Non-pigmented ciliary epithelial cell (primary cell): Measurements from ENCODE around the gene COX8A.
"Not testable (repeated sequence)": the region's sequence is repeated elsewhere in the genome, so short reads cannot be mapped to it uniquely, and the experiment has no call there.

ENCODE experiments used
- DNase-seq: peaks from one replicate; pipeline ENCODE4 v3.0.0-alpha.2; 2010; ENCODE audit warnings: low read depth

Gene COX8A

DNA sequence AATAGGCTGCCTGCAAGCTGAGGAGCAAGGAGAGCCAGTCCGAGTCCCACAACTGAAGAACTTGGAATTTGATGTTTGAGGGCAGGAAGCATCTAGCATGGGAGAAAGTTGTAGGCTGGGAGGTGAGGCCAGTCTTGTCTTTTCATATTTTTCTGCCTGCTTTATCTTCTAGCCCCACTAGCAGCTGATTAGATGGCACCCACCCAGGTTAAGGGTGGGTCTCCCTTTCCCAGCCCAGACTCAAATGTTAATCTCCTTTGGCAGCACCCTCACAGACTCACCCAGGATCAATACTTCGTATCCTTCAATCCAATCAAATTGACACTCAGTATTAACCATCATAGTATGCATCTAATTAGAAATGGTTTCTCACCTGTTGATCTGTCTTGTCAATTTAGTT lies 5.0 kb upstream of the COX8A start:
- DNase-seq = no peak

GRCh38 chr11:63970902-63971301 lies 3.5 kb upstream of the COX8A start:
- DNase-seq = no peak

- DNase-seq = not testable (repeated sequence)
Observed at GRCh38 chr11:63973912-63974258, 535 bp upstream of the COX8A start.

DNA sequence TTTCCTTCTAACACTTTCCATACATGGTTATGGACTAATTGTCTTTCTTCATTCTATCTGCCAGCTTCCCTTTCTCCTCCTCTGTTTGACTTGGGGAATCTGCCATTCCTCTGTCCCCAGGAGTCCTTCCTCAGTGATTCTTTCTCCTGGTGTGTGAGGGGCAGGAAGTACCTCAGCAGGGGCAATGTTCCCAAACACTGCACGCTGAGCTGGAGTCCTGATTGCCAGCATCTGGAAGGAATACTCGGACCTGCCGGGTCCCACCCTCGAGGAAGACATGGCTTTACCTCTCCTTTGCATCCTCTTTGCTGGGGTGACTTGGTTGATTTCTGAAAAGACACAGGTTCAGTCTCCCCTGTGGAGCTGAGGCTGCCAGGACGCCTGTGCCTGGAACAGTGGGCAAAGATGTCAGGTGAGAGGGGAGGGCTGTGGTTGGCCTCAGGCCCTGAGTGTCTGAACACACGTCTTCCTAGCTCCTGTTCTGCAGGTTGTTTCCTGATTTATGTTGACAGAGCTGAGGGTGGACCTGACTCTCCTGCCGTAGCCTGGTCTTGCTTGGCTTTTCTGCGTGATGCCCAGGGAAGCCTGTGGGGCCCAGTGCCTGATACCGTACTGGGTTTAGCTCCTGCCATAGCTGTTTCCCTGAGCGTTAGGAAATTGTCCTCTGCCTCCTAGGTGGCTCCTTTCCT lies 4.3 kb downstream of the COX8A start:
- DNase-seq = no peak

DNA sequence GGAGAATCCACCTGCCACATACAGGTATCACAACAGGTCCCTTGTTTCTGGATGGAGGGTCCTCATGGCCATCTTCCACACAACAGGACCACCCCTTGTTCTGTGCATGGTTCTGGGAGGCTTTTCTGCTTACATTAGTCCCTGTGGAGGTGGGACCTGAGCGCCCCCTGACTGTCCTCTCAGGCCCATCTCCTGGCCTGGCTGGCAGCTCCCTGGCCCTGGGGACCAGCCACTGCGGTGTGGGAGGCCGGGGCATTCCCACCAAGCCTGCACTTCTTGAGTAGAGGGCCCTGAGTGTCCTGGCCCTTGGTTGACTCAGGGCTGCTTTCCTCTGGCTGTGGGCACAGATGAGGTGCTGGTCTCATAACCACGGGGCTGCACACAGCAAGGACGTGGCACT lies 5.0 kb downstream of the COX8A start:
- no peak for DNase-seq

DNA sequence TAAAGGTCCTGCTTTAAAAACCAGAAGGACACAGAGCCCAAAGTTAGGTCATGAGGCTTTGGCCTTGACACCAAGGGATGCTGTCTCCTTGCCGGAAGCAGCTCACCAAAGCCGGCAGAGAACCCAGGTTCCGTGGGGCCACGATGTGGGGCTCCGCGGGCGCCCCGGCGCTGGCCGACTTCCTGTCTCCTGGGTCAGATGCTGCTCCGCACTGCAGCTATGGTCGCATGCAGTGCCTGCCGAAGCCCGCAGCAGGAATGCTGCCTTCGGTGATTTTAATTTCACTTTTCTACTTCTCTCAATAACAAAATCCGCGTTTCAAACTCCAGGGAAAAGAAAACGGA lies 11.4 kb downstream of the COX8A start:
- no peak for DNase-seq

GRCh38 chr11:63986156-63986931 lies 11.9 kb downstream of the COX8A start, which contains the start of gene OTUB1:
TSS of gene OTUB1 (plus strand) at chr11:63986438. CDS start at chr11:63986457, 19 bp downstream.
- peak; percentile 52 for DNase-seq

GRCh38 chr11:63986932-63987513 lies 12.6 kb downstream of the COX8A start:
- DNase-seq = no peak

DNA sequence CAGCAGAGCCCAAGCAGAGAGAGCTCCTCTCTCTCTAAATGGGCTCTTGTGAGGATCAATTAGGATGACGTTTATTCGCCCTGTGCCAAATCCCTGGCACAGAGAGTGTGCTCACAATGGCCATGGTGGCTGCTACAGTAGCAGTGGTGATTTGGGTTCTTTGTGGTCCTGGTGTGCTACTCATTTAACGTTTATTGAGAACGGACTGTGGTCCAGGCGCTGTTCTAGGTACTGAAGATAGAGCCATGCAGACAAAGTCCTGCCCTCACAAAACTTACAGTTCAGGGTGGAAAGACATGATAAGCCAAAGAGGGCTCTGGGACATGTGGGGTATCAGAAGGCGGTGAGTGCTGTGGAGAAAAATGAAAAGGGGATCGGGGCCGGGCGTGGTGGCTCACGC lies 17.1 kb downstream of the COX8A start:
- no peak for DNase-seq

- no peak for DNase-seq
Observed at GRCh38 chr11:63993100-63993499, 18.7 kb downstream of the COX8A start.

DNA sequence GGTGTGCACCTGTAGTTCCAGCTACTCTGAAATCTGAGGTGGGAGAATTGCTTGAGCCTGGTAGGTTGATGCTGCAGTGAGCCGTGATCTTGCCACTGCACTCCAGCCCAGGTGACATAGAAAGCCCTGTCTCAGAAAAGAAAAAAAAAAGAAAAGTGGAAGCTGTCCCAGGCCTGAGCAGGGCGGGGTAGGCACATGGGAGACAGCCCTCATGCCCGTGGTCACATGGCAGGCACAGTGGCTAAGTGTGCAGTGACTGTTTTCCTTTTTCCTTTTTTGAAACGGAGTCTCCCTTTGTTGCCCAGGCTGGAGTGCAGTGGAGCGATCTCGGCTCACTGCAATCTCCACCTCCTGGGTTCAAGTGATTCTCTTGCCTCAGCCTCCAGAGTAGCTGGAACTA lies 19.6 kb downstream of the COX8A start:
- no peak for DNase-seq

DNA sequence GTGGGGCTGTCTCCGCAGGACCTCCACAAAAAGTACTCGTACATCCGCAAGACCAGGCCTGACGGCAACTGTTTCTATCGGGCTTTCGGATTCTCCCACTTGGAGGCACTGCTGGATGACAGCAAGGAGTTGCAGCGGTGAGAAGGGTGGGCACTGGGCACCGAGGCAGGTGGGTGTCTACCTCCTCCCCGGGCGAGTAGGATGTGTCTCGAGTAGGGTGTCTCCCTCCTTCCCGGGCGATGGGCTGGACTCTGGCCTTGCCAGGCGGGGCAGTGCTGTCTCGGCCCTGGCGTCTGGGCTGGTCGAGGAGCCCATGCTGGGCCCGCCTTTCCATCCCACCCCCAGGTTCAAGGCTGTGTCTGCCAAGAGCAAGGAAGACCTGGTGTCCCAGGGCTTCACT lies 22.1 kb downstream of the COX8A start:
- DNase-seq = no peak

DNA sequence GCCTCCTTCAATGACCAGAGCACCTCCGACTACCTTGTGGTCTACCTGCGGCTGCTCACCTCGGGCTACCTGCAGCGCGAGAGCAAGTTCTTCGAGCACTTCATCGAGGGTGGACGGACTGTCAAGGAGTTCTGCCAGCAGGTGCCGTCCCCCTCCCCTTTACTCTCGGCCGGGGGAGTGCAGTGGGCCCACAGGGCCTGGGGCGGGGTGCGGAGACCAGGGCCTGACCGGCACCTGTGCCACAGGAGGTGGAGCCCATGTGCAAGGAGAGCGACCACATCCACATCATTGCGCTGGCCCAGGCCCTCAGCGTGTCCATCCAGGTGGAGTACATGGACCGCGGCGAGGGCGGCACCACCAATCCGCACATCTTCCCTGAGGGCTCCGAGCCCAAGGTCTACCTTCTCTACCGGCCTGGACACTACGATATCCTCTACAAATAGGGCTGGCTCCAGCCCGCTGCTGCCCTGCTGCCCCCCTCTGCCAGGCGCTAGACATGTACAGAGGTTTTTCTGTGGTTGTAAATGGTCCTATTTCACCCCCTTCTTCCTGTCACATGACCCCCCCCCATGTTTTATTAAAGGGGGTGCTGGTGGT lies 22.8 kb downstream of the COX8A start:
- DNase-seq = no peak

- no peak for DNase-seq
Observed at GRCh38 chr11:63997801-63998337, 23.4 kb downstream of the COX8A start.

DNA sequence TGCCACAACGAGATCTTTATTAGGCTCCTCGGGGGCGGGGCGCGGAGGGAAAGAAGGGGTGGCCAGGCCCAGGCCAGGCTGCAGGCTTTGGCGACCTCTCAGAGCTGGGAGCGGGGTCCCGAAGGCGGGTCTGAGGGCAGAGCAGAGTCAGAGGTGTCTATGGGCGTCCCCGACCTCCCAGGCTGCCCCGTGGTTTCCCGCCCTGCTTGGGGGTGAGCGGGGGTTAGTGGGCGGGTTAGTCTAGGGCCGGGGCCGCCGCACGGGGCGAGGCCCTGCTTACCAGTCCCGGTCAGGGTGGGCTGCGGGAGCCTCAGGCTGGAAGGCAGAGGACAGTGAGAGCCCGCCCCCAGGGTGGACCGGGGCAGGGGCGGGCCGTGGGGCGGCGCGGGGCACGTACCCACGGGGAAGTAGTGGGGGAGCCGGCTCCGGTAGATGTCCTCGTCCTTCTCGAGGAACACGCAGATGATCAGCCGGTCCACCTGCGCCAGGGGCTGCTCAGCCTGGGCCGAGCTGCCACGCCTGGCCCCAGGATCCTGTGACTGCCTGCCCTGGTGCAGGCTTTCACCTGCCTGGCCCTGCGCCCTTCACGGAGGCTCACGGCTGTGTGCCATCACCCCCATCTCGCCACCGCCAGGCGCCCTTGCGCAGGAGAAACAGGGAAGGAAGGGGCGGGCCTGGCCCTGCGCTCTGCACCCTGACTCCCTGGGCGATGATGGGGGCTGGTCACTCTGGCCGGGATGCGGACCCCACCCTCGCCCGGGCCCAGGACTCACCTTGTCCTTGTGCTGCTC lies 24.3 kb downstream of the COX8A start:
- no peak for DNase-seq

- DNase-seq = peak; percentile 30
Observed at GRCh38 chr11:63999349-64000025, 25.1 kb downstream of the COX8A start.

GRCh38 chr11:64000026-64000739 lies 25.8 kb downstream of the COX8A start:
- DNase-seq = no peak

GRCh38 chr11:64000740-64001483 lies 26.5 kb downstream of the COX8A start:
- DNase-seq = no peak

DNA sequence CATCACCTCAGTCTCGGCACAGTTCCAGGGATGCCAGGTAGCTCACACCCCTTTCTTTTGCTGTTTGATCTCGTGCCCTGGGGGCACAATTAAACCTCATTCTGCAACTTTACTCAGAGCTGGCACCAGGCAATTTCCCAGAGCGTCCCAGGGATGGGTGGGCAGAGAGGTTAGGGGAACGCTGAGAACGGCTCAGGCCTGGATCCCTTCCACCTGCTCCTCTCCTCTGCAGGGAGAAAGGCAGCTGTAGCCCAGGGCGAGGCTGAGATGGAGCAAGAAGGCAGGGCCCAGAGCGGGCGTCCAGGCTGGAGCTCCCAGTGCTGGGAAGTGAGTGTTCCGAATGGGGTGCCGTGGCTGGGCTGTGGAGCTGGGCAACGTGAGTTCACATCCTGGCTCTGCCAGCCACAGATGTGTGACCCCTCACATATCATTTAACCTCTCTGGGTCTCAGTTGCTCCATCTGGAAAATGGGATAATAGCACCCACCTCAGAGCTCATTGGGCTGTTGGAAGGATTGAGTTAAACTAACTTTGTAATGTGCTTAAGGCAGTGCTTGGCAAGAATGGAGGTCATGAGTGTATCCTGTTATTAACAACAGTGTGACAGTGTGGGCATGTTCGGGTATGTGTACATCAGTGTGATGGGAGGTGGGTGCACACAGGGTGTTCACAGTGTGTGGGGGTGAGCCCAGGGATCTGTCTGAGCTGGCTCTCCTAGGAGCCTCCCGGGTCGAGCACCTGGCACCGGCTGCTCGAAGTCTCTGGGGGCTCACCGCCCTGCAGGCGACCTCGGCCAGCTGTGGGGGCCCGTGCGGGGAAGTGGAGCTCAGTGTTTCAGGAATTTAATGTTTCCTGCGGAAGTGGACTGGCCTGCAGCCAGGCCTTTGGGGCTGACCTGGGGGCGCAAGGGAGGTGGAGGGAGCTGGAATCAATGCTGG lies 27.3 kb downstream of the COX8A start:
- DNase-seq = no peak
